ENCODE results near the gene PAQR4.
A peak's percentile ranks its signal among the peaks of the same experiment; 100 is the strongest.

Gene PAQR4

GRCh38 chr16:2991566-2992261 lies 22.6 kb downstream of the PAQR4 start:
- Mint-ChIP-seq H3K36me3 (ENCODE audit: low read depth) (no peaks in the 10 kb centered on the region), H3K4me3 (no peak overlapping the region), H3K27me3 (no peaks in the 10 kb centered on the region), H3K9me3 (no peaks in the 10 kb centered on the region), H3K27ac (no peak overlapping the region), H3K4me1 (ENCODE audit: low read depth) (no peaks in the 10 kb centered on the region)

GRCh38 chr16:2992383-2993081 lies 23.4 kb downstream of the PAQR4 start:
- Mint-ChIP-seq H3K27me3 (no peaks in the 10 kb centered on the region), H3K9me3 (no peaks in the 10 kb centered on the region), H3K36me3 (ENCODE audit: low read depth) (no peaks in the 10 kb centered on the region), H3K27ac (no peak overlapping the region), H3K4me3 (no peak overlapping the region), H3K4me1 (ENCODE audit: low read depth) (no peaks in the 10 kb centered on the region)

- no peak overlapping the region for H3K27ac Mint-ChIP-seq
- no peaks in the 10 kb centered on the region for H3K9me3 Mint-ChIP-seq
- no peak overlapping the region for H3K4me3 Mint-ChIP-seq
- no peaks in the 10 kb centered on the region for H3K4me1 Mint-ChIP-seq (ENCODE audit: low read depth)
- H3K27me3 Mint-ChIP-seq, result peaks cover 3% of the 10 kb centered on the region
- no peaks in the 10 kb centered on the region for H3K36me3 Mint-ChIP-seq (ENCODE audit: low read depth)
These were observed 27.1 kb downstream of the PAQR4 start for GRCh38 chr16:2996298-2996697.

GRCh38 chr16:2999929-3000328 lies 30.8 kb downstream of the PAQR4 start:
- Mint-ChIP-seq H3K27me3 (peaks cover 5% of the 10 kb centered on the region), H3K4me1 (ENCODE audit: low read depth) (peaks cover 3% of the 10 kb centered on the region), H3K4me3 (no peak overlapping the region), H3K9me3 (no peaks in the 10 kb centered on the region), H3K36me3 (ENCODE audit: low read depth) (no peaks in the 10 kb centered on the region), H3K27ac (no peak overlapping the region)

GRCh38 chr16:3000540-3000939 lies 31.4 kb downstream of the PAQR4 start:
- no peaks in the 10 kb centered on the region for H3K36me3 Mint-ChIP-seq (ENCODE audit: low read depth)
- H3K4me1 Mint-ChIP-seq (ENCODE audit: low read depth), result peaks cover 4% of the 10 kb centered on the region
- no peaks in the 10 kb centered on the region for H3K9me3 Mint-ChIP-seq
- H3K27me3 Mint-ChIP-seq, result peaks cover 7% of the 10 kb centered on the region
- H3K4me3 Mint-ChIP-seq, result no peak overlapping the region
- H3K27ac Mint-ChIP-seq, result no peak overlapping the region

- Mint-ChIP-seq H3K36me3 (ENCODE audit: low read depth) (no peaks in the 10 kb centered on the region), H3K27ac (no peak overlapping the region), H3K4me1 (ENCODE audit: low read depth) (peaks cover 4% of the 10 kb centered on the region), H3K4me3 (no peak overlapping the region), H3K27me3 (peaks cover 7% of the 10 kb centered on the region), H3K9me3 (no peaks in the 10 kb centered on the region)
These were observed 32.2 kb downstream of the PAQR4 start for GRCh38 chr16:3001316-3001715.

- Mint-ChIP-seq H3K27me3 (peaks cover 11% of the 10 kb centered on the region), H3K4me3 (peak overlapping the region; percentile 55), H3K9me3 (no peaks in the 10 kb centered on the region), H3K36me3 (ENCODE audit: low read depth) (no peaks in the 10 kb centered on the region), H3K4me1 (ENCODE audit: low read depth) (peaks cover 25% of the 10 kb centered on the region), H3K27ac (no peak overlapping the region)
These were observed 34.6 kb downstream of the PAQR4 start for GRCh38 chr16:3003582-3004270.

GRCh38 chr16:3004319-3004718 lies 35.2 kb downstream of the PAQR4 start:
- Mint-ChIP-seq H3K9me3 (no peaks in the 10 kb centered on the region), H3K4me1 (ENCODE audit: low read depth) (peaks cover 28% of the 10 kb centered on the region), H3K36me3 (ENCODE audit: low read depth) (no peaks in the 10 kb centered on the region), H3K4me3 (no peak overlapping the region), H3K27me3 (peaks cover 11% of the 10 kb centered on the region), H3K27ac (no peak overlapping the region)

GRCh38 chr16:3004781-3005284 lies 35.7 kb downstream of the PAQR4 start:
- Mint-ChIP-seq H3K36me3 (ENCODE audit: low read depth) (no peaks in the 10 kb centered on the region), H3K4me1 (ENCODE audit: low read depth) (peaks cover 28% of the 10 kb centered on the region), H3K4me3 (peak overlapping the region; percentile 60), H3K9me3 (no peaks in the 10 kb centered on the region), H3K27me3 (peaks cover 11% of the 10 kb centered on the region), H3K27ac (no peak overlapping the region)

GRCh38 chr16:3007059-3007956 lies 38.2 kb downstream of the PAQR4 start:
- H3K9me3 Mint-ChIP-seq, result no peaks in the 10 kb centered on the region
- H3K27ac Mint-ChIP-seq, result no peak overlapping the region
- H3K4me1 Mint-ChIP-seq (ENCODE audit: low read depth), result peaks cover 28% of the 10 kb centered on the region
- peaks cover 13% of the 10 kb centered on the region for H3K27me3 Mint-ChIP-seq
- H3K4me3 Mint-ChIP-seq, result no peak overlapping the region
- H3K36me3 Mint-ChIP-seq (ENCODE audit: low read depth), result no peaks in the 10 kb centered on the region

GRCh38 chr16:3007957-3008689 lies 39.0 kb downstream of the PAQR4 start:
- Mint-ChIP-seq H3K27ac (peak overlapping the region; percentile 59), H3K4me1 (ENCODE audit: low read depth) (peaks cover 28% of the 10 kb centered on the region), H3K4me3 (peak overlapping the region; percentile 22), H3K9me3 (no peaks in the 10 kb centered on the region), H3K27me3 (peaks cover 13% of the 10 kb centered on the region), H3K36me3 (ENCODE audit: low read depth) (no peaks in the 10 kb centered on the region)

- Mint-ChIP-seq H3K4me1 (ENCODE audit: low read depth) (peaks cover 28% of the 10 kb centered on the region), H3K27ac (no peak overlapping the region), H3K36me3 (ENCODE audit: low read depth) (no peaks in the 10 kb centered on the region), H3K4me3 (no peak overlapping the region), H3K27me3 (peaks cover 13% of the 10 kb centered on the region), H3K9me3 (no peaks in the 10 kb centered on the region)
These were observed 39.5 kb downstream of the PAQR4 start for GRCh38 chr16:3008690-3009037.

- Mint-ChIP-seq H3K4me3 (no peak overlapping the region), H3K9me3 (no peaks in the 10 kb centered on the region), H3K4me1 (ENCODE audit: low read depth) (peaks cover 27% of the 10 kb centered on the region), H3K36me3 (ENCODE audit: low read depth) (no peaks in the 10 kb centered on the region), H3K27ac (no peak overlapping the region), H3K27me3 (peaks cover 13% of the 10 kb centered on the region)
These were observed 40.6 kb downstream of the PAQR4 start for GRCh38 chr16:3009568-3010390.

Measured in stimulated activated naive CD8-positive, alpha-beta T cell treated with anti-CD3 and anti-CD28 coated beads, Interleukin-15, Interleukin-2, amounts not matched to agents 100 ng/mL and 50 ng/mL, for 24 hours (primary cell).